ENCODE results near the gene PDZK1. TPM values are rescaled to one million over a fixed set of nuclear protein-coding genes. Genes with fewer than 3 reads are reported as not detected.
"Not testable (repeated sequence)": the region's sequence is repeated elsewhere in the genome, so short reads cannot be mapped to it uniquely, and the experiment has no call there.

The PDZK1 gene
- total RNA-seq, 1 donor from 2014 or later = 0.78 TPM

GRCh38 chr1:145710291-145711027 is 3.3 kb upstream of the PDZK1 start:
- no peak for DNase-seq

- DNase-seq = no peak
These were observed 895 bp upstream of the PDZK1 start for GRCh38 chr1:145708063-145708462.

GRCh38 chr1:145706086-145706664 is 993 bp downstream of the PDZK1 start:
- no peak for DNase-seq

- DNase-seq = no peak
These were observed 1.5 kb downstream of the PDZK1 start for GRCh38 chr1:145705622-145706021.

GRCh38 chr1:145702826-145703225 is 4.3 kb downstream of the PDZK1 start:
- no peak for DNase-seq

- DNase-seq = no peak
These were observed 5.1 kb downstream of the PDZK1 start for GRCh38 chr1:145702052-145702451.

GRCh38 chr1:145701306-145701862 is 5.8 kb downstream of the PDZK1 start:
- DNase-seq = no peak

GRCh38 chr1:145696630-145696960 is 10.6 kb downstream of the PDZK1 start:
- DNase-seq = no peak

- no peak for DNase-seq
These were observed 11.1 kb downstream of the PDZK1 start for GRCh38 chr1:145695821-145696629.

- no peak for DNase-seq
These were observed 14.3 kb downstream of the PDZK1 start for GRCh38 chr1:145692785-145693443.

GRCh38 chr1:145690587-145691558 is 16.3 kb downstream of the PDZK1 start:
- no peak for DNase-seq

- no peak for DNase-seq
These were observed 17.2 kb downstream of the PDZK1 start for GRCh38 chr1:145689922-145690321.

- DNase-seq = no peak
These were observed 18.2 kb downstream of the PDZK1 start for GRCh38 chr1:145688924-145689323.

- no peak for DNase-seq
These were observed 18.8 kb downstream of the PDZK1 start for GRCh38 chr1:145688328-145688727.

- not testable (repeated sequence) for DNase-seq
These were observed 21.1 kb downstream of the PDZK1 start for GRCh38 chr1:145686078-145686477.

- DNase-seq = not testable (repeated sequence)
These were observed 22.3 kb downstream of the PDZK1 start for GRCh38 chr1:145684858-145685257.

GRCh38 chr1:145673217-145673616 is 34.0 kb downstream of the PDZK1 start:
- DNase-seq = not testable (repeated sequence)

- not testable (repeated sequence) for DNase-seq
These were observed 36.0 kb downstream of the PDZK1 start for GRCh38 chr1:145670995-145671745.

GRCh38 chr1:145665015-145665414 is 42.2 kb downstream of the PDZK1 start:
- not testable (repeated sequence) for DNase-seq

GRCh38 chr1:145662502-145662901 is 44.7 kb downstream of the PDZK1 start:
- not testable (repeated sequence) for DNase-seq

Data from occipital lobe (tissue), 2 donors.